ENCODE measurements around the gene BABAM2. TPM values are rescaled to one million over a fixed set of nuclear protein-coding genes. Genes with fewer than 3 reads are reported as not detected.
A peak's percentile ranks its signal among the peaks of the same experiment; 100 is the strongest.

Gene BABAM2
- total RNA-seq, 4 donors from 2014 or later, result 57.2 to 72.2 (median 67.5) TPM

- Histone ChIP-seq H3K4me1 (peaks cover 27 to 41% of the 10 kb centered on the region in 2 donors), H3K27ac (peak overlapping the region; percentile 67 to 85 (median 68)), H3K9me3 (no peaks in the 10 kb centered on the region), H3K36me3 (no peaks in the 10 kb centered on the region), H3K27me3 (no peaks in the 10 kb centered on the region), H3K4me3 (no peak overlapping the region)
- ATAC-seq (peak; percentile 37 to 47), DNase-seq (no peak)
- intact Hi-C loops (cut with DNase I; ENCODE audit: low total_unique reads) (loop anchor here (5.0 kb wide), 2 partner anchors 41 to 114 kb away; no protein-coding TSS in a partner anchor), in situ Hi-C loops (cut with MboI; ENCODE audit: low sequenced_read_pairs in 4 of 4) (no loop called here)
- no peak for TF ChIP-seq POLR2A (IDR thresholded peaks at IDR 0.05)
- TF ChIP-seq CTCF (IDR thresholded peaks at IDR 0.05 in 4 of 5, conservative IDR thresholded peaks at IDR 0.05 in 1 of 5), result no peak
These were observed 385.6 kb downstream of the BABAM2 start for GRCh38 chr2:28276076-28276618.

DNA sequence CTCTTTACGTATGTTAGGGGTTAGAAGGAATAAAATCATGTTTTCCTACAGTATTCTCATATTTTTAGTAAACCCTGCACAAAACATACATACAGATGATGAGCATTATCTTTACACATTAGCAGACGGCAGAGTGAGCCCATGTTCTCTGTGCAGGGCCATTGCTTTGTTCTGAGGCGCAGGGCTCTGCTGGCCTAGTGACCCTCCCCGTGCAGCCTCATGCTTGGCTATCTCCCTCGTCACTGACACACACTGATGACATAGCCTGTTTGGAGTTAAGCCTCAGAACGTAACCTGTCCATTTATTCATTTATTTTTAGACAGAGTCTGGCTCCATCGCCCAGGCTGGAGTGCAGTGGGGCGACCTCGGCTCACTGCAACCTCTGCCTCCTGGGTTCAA lies 386.3 kb downstream of the BABAM2 start:
- in situ Hi-C loops (cut with MboI; ENCODE audit: low sequenced_read_pairs in 4 of 4), result no loop called here
- peak; percentile 46 to 63 for TF ChIP-seq POLR2A (IDR thresholded peaks at IDR 0.05)
- no peak for TF ChIP-seq CTCF (IDR thresholded peaks at IDR 0.05 in 4 of 5, conservative IDR thresholded peaks at IDR 0.05 in 1 of 5)
- Histone ChIP-seq H3K4me3 (no peak overlapping the region), H3K27me3 (no peaks in the 10 kb centered on the region), H3K27ac (peak overlapping the region; percentile 67 to 85 (median 68)), H3K36me3 (no peaks in the 10 kb centered on the region), H3K4me1 (peaks cover 27 to 35% of the 10 kb centered on the region in 2 donors), H3K9me3 (no peaks in the 10 kb centered on the region)
- intact Hi-C loops (cut with DNase I; ENCODE audit: low total_unique reads), result loop anchor here (5.0 kb wide), 2 partner anchors 40 to 115 kb away; no protein-coding TSS in a partner anchor
- peak; percentile 55 to 70 for ATAC-seq
- peak; percentile 35 to 66 for DNase-seq

- intact Hi-C loops (cut with DNase I; ENCODE audit: low total_unique reads) (loop anchor here (5.0 kb wide), 2 partner anchors 40 to 115 kb away; no protein-coding TSS in a partner anchor), in situ Hi-C loops (cut with MboI; ENCODE audit: low sequenced_read_pairs in 4 of 4) (no loop called here)
- no peak overlapping the region for H3K4me3 ChIP-seq
- H3K27ac ChIP-seq, result no peak overlapping the region
- TF ChIP-seq CTCF (IDR thresholded peaks at IDR 0.05 in 4 of 5, conservative IDR thresholded peaks at IDR 0.05 in 1 of 5) (no peak), POLR2A (IDR thresholded peaks at IDR 0.05) (no peak)
- no peaks in the 10 kb centered on the region for H3K36me3 ChIP-seq
- no peaks in the 10 kb centered on the region for H3K27me3 ChIP-seq
- H3K4me1 ChIP-seq, result peaks cover 27 to 34% of the 10 kb centered on the region in 2 donors
- DNase-seq (no peak), ATAC-seq (no peak)
- H3K9me3 ChIP-seq, result no peaks in the 10 kb centered on the region
These were observed 386.9 kb downstream of the BABAM2 start for GRCh38 chr2:28277466-28277865.

- DNase-seq, result no peak
- Histone ChIP-seq H3K9me3 (no peaks in the 10 kb centered on the region), H3K4me3 (no peak overlapping the region), H3K36me3 (no peaks in the 10 kb centered on the region), H3K27ac (no peak overlapping the region), H3K4me1 (peaks cover 27 to 38% of the 10 kb centered on the region in 2 donors), H3K27me3 (no peaks in the 10 kb centered on the region)
- intact Hi-C loops (cut with DNase I; ENCODE audit: low total_unique reads) (loop anchor here (5.0 kb wide), 2 partner anchors 38 to 117 kb away; no protein-coding TSS in a partner anchor), in situ Hi-C loops (cut with MboI; ENCODE audit: low sequenced_read_pairs in 4 of 4) (no loop called here)
- TF ChIP-seq CTCF (IDR thresholded peaks at IDR 0.05 in 4 of 5, conservative IDR thresholded peaks at IDR 0.05 in 1 of 5), result no peak
- no peak for TF ChIP-seq POLR2A (IDR thresholded peaks at IDR 0.05)
- ATAC-seq, result no peak
These were observed 388.8 kb downstream of the BABAM2 start for GRCh38 chr2:28279371-28279770.

All from gastrocnemius medialis (tissue), 4 donors.